Hepatocyte (in vitro differentiated cells): ENCODE data around the gene PGAP1. TPM values are rescaled to one million over a fixed set of nuclear protein-coding genes. Genes with fewer than 3 reads are reported as not detected.

Experiments used
- DNase-seq: peaks from one replicate; pipeline ENCODE4 v3.0.0-alpha.2; 2016; ENCODE audit warnings: low spot score
- H2AFZ ChIP-seq: fragments of 200-600 bp; sonication (generic); 2 replicates; pipeline ENCODE4 v1.6.0; 2016; ENCODE audit warnings: antibody characterized with exemption, mild to moderate bottlenecking
- H3K27ac ChIP-seq: fragments of 200-600 bp; sonication (generic); 2 replicates; pipeline ENCODE4 v1.5.1; 2016; ENCODE audit warnings: mild to moderate bottlenecking
- H3K27me3 ChIP-seq: fragments of 200-600 bp; sonication (generic); 2 replicates; pipeline ENCODE4 v1.6.1; 2016
- H3K36me3 ChIP-seq: fragments of 200-600 bp; sonication (generic); replicated peaks from 2 replicates; pipeline ENCODE4 v1.5.1; 2016; ENCODE audit warnings: low read depth; ENCODE audit not compliant: insufficient read depth
- H3K4me1 ChIP-seq: fragments of 200-600 bp; sonication (generic); 2 replicates; pipeline ENCODE4 v1.5.1; 2016; ENCODE audit warnings: mild to moderate bottlenecking, moderate library complexity; ENCODE audit not compliant: insufficient read depth
- H3K4me2 ChIP-seq: fragments of 200-600 bp; sonication (generic); 2 replicates; pipeline ENCODE4 v1.6.0; 2016
- H3K4me3 ChIP-seq: fragments of 200-600 bp; sonication (generic); 2 replicates; pipeline ENCODE4 v1.5.1; 2016; ENCODE audit warnings: mild to moderate bottlenecking
- H3K79me2 ChIP-seq: fragments of 200-600 bp; sonication (generic); 2 replicates; pipeline ENCODE4 v1.6.0; 2017; ENCODE audit warnings: mild to moderate bottlenecking
- H3K9me2 ChIP-seq: fragments of 200-600 bp; sonication (generic); replicated peaks from 2 replicates; pipeline ENCODE4 v1.6.0; 2017; ENCODE audit warnings: mild to moderate bottlenecking; ENCODE audit not compliant: insufficient read depth
- H3K9me3 ChIP-seq: fragments of 200-600 bp; sonication (generic); 2 replicates; pipeline ENCODE4 v1.5.1; 2016; ENCODE audit warnings: low read depth, mild to moderate bottlenecking
- H4K20me1 ChIP-seq: fragments of 200-600 bp; sonication (generic); 2 replicates; pipeline ENCODE4 v1.6.0; 2016; ENCODE audit warnings: mild to moderate bottlenecking; ENCODE audit not compliant: insufficient read depth, poor library complexity, severe bottlenecking
- CTCF ChIP-seq: fragments of 200-600 bp; sonication (generic); IDR thresholded peaks from 2 replicates; pipeline ENCODE4 v1.5.1; 2016; ENCODE audit warnings: antibody characterized with exemption, mild to moderate bottlenecking; ENCODE audit not compliant: poor library complexity
- EZH2 ChIP-seq: fragments of 200-600 bp; sonication (generic); IDR thresholded peaks from 2 replicates; pipeline ENCODE4 v1.6.1; 2016; ENCODE audit warnings: antibody characterized with exemption, mild to moderate bottlenecking, borderline replicate concordance
- EZH2phosphoT487 ChIP-seq: fragments of 200-600 bp; sonication (generic); IDR thresholded peaks from one replicate; pipeline ENCODE4 v1.6.1; 2018; ENCODE audit warnings: antibody characterized with exemption, mild to moderate bottlenecking, low read depth, moderate library complexity; ENCODE audit not compliant: unreplicated experiment, severe bottlenecking
- WGBS: methylation state at CpG from one replicate; pipeline ENCODE4 v1.1.6; 2016; ENCODE audit warnings: low lambda C conversion rate; ENCODE audit errors: missing lambda C conversion rate; 5-methylcytosine and 5-hydroxymethylcytosine counted together
- polyA plus RNA-seq: library from polyadenylated mRNA; unstranded; fragments of >200 nt; fragmentation: Nextera tagmentation; extraction: Ambion mirVana; gene quantifications from 2 replicates; pipeline ENCODE4 v1.2.1, GENCODE V29; 2016
- total RNA-seq: library from RNA; depleted of rRNA; stranded (reverse); fragments of >200 nt; gene quantifications from 2 replicates; pipeline ENCODE4 v1.2.3, GENCODE V29; 2014

PGAP1 gene
- total and polyA plus RNA-seq, 2 experiments from 2014 or later = 2.6 to 15.3 TPM

DNA sequence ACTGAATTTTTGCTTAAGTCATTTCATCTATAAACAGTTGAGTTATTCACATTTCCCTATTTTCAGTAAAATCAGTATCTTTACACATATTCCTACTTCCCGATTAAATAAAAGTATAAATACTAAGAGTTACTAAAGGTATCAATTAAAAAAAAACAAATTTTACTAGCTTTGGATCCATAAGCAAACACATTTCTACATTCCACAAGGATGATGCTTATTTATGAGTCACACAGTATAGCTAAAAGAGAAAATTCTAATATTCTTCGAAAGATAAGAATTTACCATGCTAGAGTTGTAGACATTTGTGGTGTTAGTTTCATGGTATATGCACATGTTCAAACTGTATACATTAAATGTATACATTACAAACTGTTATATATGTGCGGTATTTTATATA, 23.7 kb downstream of the PGAP1 start:
- no peaks in the 10 kb centered on the region for H3K36me3 ChIP-seq
- no peak for TF ChIP-seq EZH2phosphoT487
- TF ChIP-seq CTCF = no peak
- H3K9me2 ChIP-seq = no peaks in the 10 kb centered on the region
- H4K20me1 ChIP-seq = no peaks in the 10 kb centered on the region
- no peaks in the 10 kb centered on the region for H3K27me3 ChIP-seq
- H3K4me2 ChIP-seq = no peak overlapping the region
- no peak overlapping the region for H3K27ac ChIP-seq
- no peaks in the 10 kb centered on the region for H3K9me3 ChIP-seq
- peaks cover 9% of the 10 kb centered on the region for H3K79me2 ChIP-seq
- no peak overlapping the region for H2AFZ ChIP-seq
- WGBS = 97% methylated on average over 3 of the region's 3 CpGs
- no peaks in the 10 kb centered on the region for H3K4me1 ChIP-seq
- H3K4me3 ChIP-seq = no peak overlapping the region
- no peak for DNase-seq

DNA sequence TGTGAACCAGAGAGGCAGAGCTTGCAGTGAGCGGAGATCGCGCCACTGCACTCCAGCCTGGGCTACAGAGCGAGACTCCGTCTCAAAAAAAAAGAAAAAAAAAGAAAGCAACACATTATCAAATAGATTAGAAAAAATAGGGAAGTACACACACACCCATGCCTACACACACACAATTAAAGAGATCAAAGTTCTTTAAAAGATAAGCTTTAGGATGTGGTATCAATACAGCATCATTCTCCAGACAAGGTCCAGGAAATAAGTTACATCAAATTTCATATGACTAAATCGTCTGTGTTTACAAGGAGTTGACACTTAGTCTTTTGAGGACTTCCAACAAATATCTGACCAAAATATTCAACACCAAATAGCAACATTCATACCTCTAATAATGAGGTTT, 25.7 kb downstream of the PGAP1 start:
- H2AFZ ChIP-seq = no peak overlapping the region
- H3K9me2 ChIP-seq = no peaks in the 10 kb centered on the region
- no peaks in the 10 kb centered on the region for H3K36me3 ChIP-seq
- H3K79me2 ChIP-seq = peaks cover 9% of the 10 kb centered on the region
- no peak overlapping the region for H3K4me2 ChIP-seq
- no peaks in the 10 kb centered on the region for H3K27me3 ChIP-seq
- TF ChIP-seq EZH2 (no peak), EZH2phosphoT487 (no peak), CTCF (no peak)
- H3K4me1 ChIP-seq = no peaks in the 10 kb centered on the region
- no peak for DNase-seq
- H3K9me3 ChIP-seq = no peaks in the 10 kb centered on the region
- no peaks in the 10 kb centered on the region for H4K20me1 ChIP-seq
- no peak overlapping the region for H3K27ac ChIP-seq
- H3K4me3 ChIP-seq = no peak overlapping the region
- 92% methylated on average over 6 of the region's 6 CpGs for WGBS

DNA sequence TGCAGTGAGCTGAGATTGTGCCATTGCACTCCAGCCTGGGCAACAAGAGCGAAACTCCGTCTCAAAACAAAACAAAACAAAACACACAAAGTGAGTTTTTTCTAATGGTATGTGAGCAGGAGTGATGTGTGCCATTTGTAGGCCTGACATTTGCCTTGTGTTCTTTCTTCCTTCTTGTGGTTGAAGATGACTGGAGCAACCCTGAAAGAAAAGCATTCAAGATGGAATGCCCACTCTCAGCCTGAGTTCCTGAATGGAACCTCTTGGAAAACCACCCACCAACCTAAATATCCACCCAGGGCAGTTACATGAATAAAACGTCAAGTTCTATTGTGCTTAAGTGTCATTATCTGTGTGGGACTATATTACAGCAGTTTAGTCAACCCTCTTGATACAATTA, 26.5 kb downstream of the PGAP1 start:
- Histone ChIP-seq H3K36me3 (no peaks in the 10 kb centered on the region), H3K9me3 (no peaks in the 10 kb centered on the region), H2AFZ (no peak overlapping the region), H3K4me1 (no peaks in the 10 kb centered on the region), H3K27me3 (no peaks in the 10 kb centered on the region), H4K20me1 (no peaks in the 10 kb centered on the region), H3K79me2 (peaks cover 8% of the 10 kb centered on the region), H3K4me2 (no peak overlapping the region), H3K4me3 (no peak overlapping the region), H3K27ac (no peak overlapping the region), H3K9me2 (no peaks in the 10 kb centered on the region)
- no peak for DNase-seq
- 94% methylated on average over 3 of the region's 3 CpGs for WGBS
- no peak for TF ChIP-seq CTCF

GRCh38 chr2:196891136-196891535, 35.4 kb downstream of the PGAP1 start:
- WGBS = 97% methylated on average over 2 of the region's 2 CpGs

More at GRCh38 chr2:196891136-196891535, 35.4 kb downstream of the PGAP1 start:
- H3K4me3 ChIP-seq = no peak overlapping the region
- no peak for DNase-seq
- no peak overlapping the region for H3K4me2 ChIP-seq
- H4K20me1 ChIP-seq = no peaks in the 10 kb centered on the region
- no peaks in the 10 kb centered on the region for H3K9me3 ChIP-seq
- no peak for TF ChIP-seq EZH2phosphoT487
- no peak for TF ChIP-seq CTCF
- no peak for TF ChIP-seq EZH2
- H3K4me1 ChIP-seq = no peaks in the 10 kb centered on the region
- H3K27me3 ChIP-seq = no peaks in the 10 kb centered on the region
- H2AFZ ChIP-seq = no peak overlapping the region
- H3K9me2 ChIP-seq = no peaks in the 10 kb centered on the region
- no peaks in the 10 kb centered on the region for H3K79me2 ChIP-seq
- no peaks in the 10 kb centered on the region for H3K36me3 ChIP-seq
- no peak overlapping the region for H3K27ac ChIP-seq
